SKM-1 treated with dmso at 0.1 percent for 144 hours (cell line): ENCODE results near the gene HERC6.
"Not testable (repeated sequence)": the region's sequence is repeated elsewhere in the genome, so short reads cannot be mapped to it uniquely, and the experiment has no call there.

ENCODE experiments used
- DNase-seq: peaks from one replicate; lab custom pipeline; 2025; ENCODE audit not compliant: unreplicated experiment; lab: John Stamatoyannopoulos, UW

HERC6 gene

DNA sequence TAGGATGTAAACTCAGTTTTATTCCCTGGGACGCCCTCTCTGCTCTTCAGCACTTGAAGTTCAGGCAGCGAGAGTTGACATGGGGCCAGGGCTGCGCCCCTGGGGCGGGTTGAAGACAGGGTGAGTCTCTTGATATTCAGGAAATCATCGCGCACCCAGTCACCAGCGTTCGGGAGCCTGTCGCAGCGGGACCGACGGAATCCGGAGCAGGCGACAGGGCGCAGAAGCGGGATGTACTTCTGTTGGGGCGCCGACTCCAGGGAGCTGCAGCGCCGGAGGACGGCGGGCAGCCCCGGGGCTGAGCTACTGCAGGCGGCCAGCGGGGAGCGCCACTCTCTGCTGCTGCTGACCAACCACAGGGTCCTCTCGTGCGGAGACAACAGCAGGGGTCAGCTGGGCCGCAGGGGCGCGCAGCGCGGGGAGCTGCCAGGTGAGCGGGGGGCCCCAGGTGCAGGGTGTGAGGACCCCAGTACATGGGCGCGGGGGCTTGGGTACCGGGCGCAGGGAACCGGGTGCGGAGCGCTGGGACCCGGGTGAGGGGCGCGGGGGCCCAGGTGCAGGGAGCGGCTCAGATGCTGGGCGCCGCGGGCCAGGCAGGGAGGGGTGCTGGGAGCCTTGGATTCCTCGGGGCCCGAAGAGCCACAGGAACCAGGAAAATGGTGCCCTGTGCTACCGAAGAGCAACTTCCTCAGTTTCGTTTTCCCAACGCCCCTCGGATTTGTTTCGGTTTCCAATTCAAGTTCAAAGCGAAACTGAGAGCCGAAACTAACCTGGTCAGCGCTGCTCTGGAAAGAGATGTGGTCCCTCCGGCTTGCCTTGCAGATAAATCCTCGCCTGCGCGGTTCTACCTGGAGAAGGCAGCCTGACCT, at the start of gene HERC6:
HERC6 (plus strand) TSS at position 162 of the 869 bp plus-strand sequence; CDS start at position 232, 70 bp downstream.
- peak; percentile 92 for DNase-seq

DNA sequence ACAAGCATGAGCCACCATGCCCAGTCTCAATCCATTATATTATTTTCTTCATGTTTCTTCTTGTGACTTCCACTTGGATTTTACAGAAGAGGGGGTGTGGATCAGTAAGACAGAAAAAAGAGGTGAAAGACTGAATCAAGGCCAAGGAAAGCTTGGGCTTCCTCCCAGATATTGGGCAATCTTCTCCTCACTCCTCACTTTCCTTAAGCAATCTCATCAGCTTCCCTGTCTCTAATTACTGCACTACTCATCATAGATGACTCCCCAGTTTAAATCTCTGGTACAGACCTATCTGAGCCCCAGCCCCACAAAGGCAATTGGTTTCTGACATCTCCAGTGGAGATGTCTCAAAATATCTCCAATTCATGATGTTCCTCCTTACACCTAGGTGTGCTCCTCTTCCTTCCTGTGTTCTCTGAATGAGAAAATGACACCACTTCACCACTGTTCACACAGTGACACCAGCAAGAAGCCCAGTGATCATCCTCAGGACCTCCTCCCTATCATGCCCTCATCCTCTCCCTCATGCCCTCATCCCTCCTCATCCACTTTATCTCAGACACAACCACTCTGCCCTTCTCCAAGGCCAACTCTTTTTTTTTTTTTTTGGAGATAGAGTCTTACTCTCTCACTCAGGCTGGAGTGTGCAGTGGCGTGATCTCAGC, 44.8 kb upstream of the HERC6 start:
- no peak for DNase-seq

DNA sequence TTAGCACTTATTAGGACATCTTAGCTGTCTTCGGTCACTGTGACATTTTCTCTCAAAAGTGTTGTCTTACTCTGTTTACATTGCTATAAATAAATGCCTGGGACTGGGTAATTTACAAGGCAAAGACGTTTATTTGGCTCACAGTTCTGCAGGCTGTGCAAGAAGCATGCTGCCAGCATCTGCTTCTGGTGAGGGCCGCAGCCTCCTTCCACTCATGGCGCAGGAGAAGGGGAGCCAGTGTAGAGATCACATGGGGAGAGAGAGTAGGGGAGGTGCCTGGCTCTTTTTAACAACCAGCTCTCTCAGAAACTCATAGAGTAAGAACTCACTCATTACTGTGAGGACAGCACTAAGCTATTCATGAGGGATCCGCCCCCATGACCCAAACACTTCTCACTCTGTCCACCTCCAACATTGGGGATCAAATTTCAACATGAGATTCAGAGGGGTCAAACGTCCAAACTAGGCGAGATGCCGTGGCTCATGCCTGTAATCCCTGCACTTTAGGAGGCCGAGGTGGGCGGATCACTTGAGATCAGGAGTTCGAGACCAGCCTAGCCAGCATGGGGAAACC, 43.5 kb upstream of the HERC6 start:
- no peak for DNase-seq

DNA sequence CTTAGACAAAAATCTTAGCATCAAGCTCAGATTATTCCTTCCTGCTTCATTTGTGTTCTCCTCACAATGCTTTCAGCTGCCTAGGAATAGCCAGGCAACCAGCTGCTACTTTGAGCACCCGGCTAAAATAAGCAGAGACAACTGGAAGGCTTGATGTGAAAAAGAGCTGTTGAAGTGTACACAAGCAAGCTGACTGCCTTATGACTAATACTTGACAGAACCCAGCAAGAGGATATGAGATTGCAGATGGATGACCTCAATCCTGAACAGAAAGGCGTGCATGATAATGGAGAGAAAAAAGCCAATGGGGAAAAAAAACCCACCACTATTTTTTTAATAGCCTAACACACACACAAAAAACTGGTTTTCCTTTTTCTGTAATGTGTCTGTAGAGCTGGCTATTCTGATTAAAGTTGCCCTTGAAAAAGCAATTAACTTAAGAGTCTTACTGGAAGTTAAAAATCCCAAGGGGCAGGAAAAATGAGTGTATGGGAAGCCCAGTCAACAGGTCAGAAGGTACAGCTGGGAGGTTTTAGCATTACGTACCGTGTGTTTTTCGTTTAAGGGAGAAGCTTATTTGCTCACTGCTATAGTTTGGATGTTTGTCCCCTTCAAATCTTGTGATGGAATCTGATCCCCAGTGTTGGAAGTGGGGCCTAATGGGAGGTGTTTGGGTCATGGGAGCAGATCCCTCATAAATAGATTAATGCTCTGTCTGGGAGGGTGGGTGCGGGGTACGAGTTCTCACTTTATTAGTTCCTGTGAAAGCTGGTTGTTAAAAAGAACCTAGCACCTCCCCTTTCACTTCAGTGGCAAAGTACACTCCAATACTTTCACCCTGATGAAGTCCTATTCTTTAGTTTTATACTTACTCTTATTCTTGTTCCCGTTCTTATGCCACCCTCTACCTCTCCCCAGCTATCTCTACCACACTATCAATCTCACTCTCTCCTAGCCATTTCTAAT, 37.1 kb upstream of the HERC6 start:
- no peak for DNase-seq

DNA sequence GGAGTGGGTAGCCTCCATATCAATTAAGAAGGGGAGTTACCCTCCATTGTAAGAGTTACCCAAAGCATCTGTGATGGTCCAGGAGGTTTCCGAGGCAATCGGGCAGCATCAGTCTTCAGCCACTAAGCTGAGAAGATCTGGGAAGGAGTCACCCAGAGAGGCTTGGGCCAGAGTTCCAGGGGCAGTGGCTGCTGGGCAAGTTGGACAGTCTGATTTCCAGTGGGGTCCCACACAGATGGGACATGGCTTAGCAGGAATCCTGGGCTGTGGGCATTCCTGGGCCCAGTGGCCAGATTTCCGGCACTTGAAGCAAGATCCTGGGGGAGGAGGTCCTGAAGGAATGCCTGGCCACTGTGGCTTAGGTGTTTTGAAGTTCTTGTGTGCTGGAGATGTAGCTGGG, 31.8 kb upstream of the HERC6 start:
- DNase-seq: not testable (repeated sequence)

DNA sequence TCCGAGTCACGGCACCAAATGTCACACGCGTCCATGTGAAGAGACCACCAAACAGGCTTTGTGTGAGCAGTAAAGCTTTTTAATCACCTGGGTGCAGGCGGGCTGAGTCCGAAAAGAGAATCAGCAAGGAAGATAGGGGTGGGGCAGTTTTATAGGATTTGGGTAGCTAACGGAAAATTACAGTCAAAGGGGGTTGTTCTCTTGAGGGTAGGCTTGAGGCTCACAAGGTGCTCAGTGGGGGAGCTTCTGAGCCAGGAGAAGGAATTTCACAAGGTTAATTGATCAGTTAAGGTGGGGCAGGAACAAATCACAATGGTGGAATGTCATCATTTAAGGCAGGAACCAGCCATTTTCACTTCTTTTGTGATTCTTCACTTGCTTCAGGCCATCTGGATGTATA, 29.9 kb upstream of the HERC6 start:
- not testable (repeated sequence) for DNase-seq

DNA sequence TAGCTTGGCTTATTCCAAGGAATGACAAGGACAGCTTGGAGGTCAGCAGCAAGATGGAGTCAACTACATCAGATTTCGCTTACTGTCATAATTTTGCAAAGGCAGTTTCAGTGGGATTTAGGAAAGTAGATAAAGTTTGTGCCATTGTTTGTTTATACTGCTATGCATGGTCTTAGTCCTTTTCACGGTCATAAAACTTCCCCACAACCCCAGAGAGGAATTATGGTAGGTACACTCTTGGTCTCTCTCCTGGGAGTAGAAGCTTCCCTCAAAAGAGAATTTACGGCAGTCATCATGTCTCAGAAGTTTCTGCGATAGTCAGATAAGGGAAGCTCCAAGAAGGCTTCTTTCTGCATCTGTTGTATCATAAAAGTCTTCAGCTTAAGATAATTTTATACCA, 27.9 kb upstream of the HERC6 start:
- DNase-seq: no peak

DNA sequence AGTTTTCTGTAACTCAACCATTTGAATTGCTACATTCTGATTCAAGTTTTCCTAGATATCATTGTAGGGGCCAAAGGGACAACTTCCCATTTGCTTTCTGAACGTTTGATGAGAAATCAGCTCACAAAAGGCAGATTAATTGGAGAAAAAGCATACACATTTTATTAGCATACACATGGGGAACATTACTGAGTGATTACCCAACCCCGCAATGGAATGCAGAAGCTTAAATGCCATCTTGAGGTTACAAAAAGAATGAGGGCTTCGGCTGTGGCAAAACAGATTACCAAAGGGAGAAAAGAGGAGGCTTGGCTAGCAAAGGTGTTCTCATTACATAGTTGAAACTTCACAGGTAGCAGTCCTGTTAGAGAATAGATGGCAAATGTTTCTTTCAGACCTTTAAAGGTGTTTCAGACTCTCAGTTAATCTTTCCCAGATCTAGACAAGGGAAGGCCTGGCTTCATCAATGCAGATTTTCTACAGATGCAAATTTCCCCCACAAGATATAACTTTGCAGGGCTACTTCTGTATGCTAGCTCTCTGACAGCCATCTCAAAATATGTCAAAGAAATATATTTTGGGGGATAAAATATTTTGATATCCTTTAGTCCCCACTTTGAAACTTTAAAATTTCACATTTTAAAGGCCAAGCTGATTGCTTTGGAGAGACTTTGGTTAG, 26.5 kb upstream of the HERC6 start:
- peak; percentile 1 for DNase-seq

DNA sequence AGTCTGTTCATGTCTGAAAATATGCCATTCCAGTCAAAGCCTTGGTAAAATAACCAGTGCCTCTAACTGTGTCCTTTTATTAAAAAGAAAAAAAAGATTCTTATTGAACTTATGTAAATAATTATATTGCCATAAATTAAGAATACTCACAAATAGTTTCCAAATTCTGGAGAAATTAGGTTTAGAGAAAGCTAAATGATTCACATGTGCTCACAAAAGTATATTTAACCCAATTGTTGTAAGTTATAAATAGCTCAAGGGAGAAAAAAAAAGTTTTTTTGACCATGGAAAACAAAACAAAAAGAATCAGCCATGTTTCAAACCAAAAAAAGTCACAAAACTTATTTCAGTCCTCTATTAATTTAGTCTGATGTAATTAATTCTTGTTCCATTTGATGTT, 25.3 kb upstream of the HERC6 start:
- no peak for DNase-seq

DNA sequence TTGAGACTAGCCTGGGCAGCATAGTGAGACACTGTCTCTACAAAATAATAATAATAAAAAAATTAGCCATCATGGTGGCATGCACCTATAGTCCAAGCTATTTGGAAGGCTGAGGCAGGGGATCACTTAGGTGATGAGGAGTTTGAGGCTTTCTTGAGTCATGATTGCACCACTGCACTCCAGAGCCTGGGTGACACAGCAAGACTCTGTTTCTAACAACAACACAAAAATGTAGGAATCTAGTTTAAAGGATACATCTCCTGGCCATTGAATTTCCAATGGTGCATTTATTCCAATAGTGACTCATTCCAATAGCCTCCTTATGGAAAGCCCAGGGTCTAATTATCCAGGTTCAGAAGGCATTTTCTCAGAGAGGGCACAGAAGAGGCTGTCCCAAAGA, 21.9 kb upstream of the HERC6 start:
- no peak for DNase-seq

DNA sequence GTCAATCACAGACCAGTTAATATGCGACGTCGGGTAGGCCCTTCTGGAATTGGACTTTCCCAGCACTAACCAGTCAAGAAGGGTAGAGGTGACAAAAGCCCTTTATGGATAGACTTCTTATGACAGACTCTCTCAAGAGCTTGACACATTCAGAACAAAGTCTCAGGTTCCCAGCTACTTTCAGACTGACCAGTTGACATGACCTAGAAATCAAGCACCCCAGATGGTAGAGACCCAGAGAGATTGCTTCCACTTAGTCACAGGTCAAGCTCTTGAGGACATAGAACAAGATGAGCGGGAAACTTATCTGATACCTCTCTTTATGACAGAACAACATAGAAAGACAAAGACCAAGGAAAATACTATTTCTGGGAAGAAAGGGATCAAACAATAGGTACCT, 21.4 kb upstream of the HERC6 start:
- no peak for DNase-seq

DNA sequence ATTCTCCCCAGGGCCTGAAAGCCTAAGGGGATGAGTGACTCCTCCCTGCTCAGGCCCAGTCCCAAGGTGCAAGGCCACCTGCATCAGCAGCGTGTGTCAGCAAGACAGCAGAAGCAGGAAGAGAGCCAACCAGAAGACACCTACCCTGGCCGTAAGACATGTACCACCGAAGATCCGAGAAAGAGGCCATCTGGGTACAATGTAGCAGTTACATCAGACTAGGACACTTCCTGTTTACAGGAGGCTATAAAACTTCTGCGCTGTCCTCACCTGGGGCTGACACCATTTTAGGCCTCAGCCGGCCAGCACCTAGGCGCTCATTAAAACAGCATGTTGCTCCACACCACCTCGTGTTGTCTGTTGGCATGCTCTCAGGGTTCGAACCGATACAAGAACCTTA, 19.1 kb upstream of the HERC6 start:
- no peak for DNase-seq

DNA sequence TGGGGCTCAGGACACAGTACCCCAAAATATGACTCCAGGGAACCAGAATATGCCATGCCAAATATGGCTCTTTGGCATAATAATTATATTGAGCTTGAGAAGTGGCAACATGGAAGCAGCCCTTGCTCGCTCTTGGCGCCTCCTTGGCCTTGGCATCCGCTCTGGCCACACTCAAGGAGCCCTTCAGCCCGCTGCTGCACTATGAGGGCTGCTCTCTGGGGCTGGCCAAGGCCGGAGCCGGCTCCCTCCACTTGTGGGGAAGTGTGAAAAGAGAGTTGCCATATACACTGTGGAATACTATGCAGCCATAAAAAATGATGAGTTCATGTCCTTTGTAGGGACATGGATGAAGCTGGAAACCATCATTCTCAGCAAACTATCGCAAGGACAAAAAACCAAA, 18.4 kb upstream of the HERC6 start:
- no peak for DNase-seq

DNA sequence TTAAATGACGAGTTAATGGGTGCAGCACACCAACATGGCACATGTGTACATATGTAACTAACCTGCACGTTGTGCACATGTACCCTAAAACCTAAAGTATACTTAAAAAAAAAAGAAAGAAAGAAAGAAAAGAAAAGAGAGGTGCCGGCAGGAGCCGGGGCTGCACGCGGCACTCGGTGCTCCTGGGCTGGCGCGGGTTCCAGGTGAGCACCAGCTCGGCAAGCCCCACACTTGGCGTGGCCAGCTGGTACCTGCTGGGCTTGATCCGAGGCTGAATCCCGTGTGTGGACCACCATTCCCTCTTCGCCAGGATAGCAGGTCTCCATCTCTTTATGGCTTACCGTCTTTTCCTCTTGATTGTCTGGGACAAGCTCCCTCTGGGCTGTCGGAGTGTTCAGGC, 17.9 kb upstream of the HERC6 start:
- DNase-seq: no peak

DNA sequence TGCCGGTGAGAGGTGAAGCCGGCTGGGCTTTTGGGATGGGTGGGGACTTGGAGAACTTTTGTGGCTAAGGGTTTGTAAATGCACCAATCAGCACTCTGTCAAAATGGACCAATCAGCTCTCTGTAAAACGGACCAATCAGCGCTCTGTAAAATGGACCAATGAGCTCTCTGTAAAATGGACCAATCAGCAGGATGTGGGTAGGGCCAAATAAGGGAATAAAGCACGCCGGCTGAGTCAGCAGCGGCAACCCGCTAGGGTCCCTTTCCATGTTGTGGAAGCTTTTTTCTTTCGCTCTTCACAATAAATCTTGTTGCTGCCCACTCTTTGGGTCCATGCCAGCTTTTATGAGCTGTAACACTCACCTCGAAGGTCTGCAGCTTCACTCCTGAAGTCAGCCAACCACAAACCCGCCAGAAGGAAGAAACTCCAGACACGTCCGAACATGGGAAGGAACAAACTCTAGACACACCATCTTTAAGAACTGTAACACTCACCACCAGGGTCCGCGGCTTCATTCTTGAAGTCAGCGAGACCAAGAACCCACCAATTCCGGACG, 17.4 kb upstream of the HERC6 start:
- not testable (repeated sequence) for DNase-seq

DNA sequence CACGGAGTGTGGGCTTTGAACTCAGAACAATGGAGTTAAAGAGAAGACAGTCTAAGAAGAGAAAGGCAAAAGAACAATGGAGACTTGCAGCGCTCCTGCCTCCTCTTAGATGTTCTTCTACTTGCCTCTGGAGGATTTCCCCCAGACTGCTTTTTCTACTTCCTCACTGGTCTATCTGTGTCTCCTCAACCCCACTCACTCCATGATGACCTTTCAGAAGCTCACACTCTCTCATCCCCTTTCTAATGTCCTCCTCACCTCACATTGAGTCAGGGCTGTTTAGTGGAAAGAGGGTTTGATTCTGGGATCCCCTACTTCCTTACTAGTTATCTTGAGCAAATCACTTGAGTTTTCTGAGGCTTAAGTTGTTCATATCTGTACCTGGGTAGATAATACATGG, 12.2 kb upstream of the HERC6 start:
- peak; percentile 1 for DNase-seq

DNA sequence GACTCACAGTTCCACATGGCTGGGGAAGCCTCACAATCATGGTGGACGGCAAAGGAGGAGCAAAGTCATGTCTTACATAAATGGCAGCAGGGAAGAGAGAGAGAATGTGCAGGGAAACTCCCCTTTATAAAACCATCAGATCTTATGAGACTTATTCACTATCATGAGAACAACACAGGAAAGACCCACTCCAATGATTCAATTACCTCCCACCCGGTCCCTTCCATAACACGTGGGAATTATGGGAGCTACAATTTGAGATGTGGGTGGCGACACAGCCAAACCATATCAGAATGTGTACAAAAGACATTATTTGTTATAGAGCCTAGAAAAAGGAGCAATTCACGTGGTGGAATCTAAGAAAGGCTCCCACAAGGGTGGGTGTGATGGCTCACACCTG, 10.8 kb upstream of the HERC6 start:
- DNase-seq: no peak

DNA sequence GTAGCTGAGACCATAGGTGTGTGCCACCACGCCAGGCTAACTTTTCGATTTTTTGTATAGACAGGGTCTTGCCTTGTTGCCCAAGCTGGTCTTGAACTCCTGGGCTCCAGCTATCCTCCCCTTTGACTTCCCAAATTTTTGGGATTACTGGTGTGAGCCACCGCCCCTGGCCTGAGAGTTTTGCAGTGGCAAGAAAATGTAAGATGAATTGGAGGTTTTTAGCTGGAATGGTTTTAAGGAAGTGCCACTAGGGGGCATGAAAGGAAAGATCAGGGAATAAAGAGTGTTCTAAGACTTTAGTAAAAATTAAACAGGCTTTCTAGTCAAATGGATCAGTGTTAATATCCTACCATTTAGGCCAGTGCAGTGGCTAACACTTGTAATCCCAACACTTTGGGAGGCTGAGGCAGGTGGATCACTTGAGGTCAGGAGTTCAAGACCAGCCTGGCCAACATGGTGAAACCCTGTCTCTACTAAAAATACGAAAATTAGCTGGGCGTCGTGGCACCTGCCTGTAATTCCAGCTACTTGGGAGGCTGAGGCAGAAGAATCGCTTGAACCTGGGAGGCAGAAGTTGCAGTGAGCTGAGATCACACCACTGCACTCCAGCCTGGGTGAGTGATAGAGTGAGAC, 9.4 kb upstream of the HERC6 start:
- DNase-seq: peak; percentile 34

DNA sequence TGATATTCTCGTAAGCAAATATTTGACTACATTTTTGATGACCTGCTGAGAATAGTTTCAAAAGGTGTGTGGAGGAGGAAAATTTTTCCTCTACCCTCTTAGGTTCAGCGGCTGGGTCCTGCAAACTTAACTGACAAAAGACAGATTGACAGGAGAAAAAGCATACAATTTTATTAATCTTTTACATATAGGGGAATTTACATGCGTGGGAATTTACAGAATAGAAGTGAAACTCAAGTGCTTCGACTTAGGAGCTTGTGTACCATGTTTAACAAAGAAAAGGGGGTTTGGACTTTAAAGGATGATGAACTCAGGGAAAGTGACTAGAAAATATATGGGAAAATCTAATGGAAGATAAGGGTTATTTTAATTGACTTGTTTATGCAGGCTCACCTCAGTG, 2.5 kb downstream of the HERC6 start:
- DNase-seq: no peak

DNA sequence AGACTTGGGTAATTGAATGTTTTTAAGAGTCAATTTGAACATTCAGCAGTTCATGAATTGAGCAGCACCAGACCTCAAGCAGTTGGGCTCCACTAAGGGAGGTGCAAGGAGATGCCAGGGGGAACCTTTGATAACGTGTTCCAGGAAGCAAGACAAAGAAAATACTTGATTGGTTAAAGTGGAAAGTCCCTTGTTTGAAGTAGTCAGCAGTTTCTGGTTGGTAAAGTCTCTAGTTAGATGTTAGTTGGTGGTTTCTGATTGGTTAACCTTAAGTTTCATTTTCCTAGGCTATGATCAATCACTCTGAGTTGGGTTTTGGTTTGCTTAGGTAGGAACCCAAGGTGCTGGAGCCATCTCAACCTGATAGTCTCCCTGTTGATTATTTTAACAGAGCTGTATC, 4.0 kb downstream of the HERC6 start:
- no peak for DNase-seq
